PC-3 (cell line): ENCODE results near the gene SEMA4C. TPM values are rescaled to one million over a fixed set of nuclear protein-coding genes. Genes with fewer than 3 reads are reported as not detected.

Experiments used
- ATAC-seq: fragments of 200-7000 bp; cut with Tn5 transposase; 2 replicates; pipeline ENCODE4 v1.9.1; 2020; ENCODE audit warnings: mild to moderate bottlenecking, moderate library complexity
- BruUV-seq: library from RNA; stranded (reverse); fragments of 400-500 nt; replicated peaks from 2 replicates; lab custom pipeline; 2021; lab: Mats Ljungman, UMichigan
- CTCF ChIA-PET: fragments of 300-600 bp; sonication (Branson Sonifier 250); formaldehyde crosslinking; loops from one replicate; lab custom pipeline; 2022; ENCODE audit warnings: antibody characterized with exemption; lab: Charles Lee
- POLR2A ChIA-PET: fragments of 300-600 bp; sonication (Branson Sonifier 250); formaldehyde crosslinking; loops from one replicate; lab custom pipeline; 2022; ENCODE audit warnings: antibody characterized with exemption; ENCODE audit not compliant: unreplicated experiment; lab: Charles Lee
- DNase-seq: peaks from one replicate; pipeline ENCODE4 v3.0.0-alpha.2; 2015
- H2AFZ ChIP-seq: fragments of 300-600 bp; sonication (generic); 2 replicates; pipeline ENCODE4 v1.6.0; 2016; ENCODE audit warnings: antibody characterized with exemption, low read length
- H3F3A ChIP-seq: fragments of 300-600 bp; sonication (generic); one replicate; pipeline ENCODE4 v1.6.0; 2017; ENCODE audit warnings: antibody characterized with exemption, low read length, control low read depth, mild to moderate bottlenecking; ENCODE audit not compliant: unreplicated experiment
- H3K27ac ChIP-seq: fragments of 300-600 bp; sonication (generic); 2 replicates; pipeline ENCODE4 v1.5.1; 2016; ENCODE audit warnings: mild to moderate bottlenecking, low read length
- H3K27me3 ChIP-seq: fragments of 300-600 bp; sonication (generic); 2 replicates; pipeline ENCODE4 v1.6.1; 2016; ENCODE audit warnings: low read length, mixed read lengths
- H3K36me3 ChIP-seq: fragments of 300-600 bp; sonication (generic); 2 replicates; pipeline ENCODE4 v1.6.1; 2016; ENCODE audit warnings: low read depth, mixed run types, low read length, mixed read lengths
- H3K4me1 ChIP-seq: fragments of 300-600 bp; sonication (generic); 2 replicates; pipeline ENCODE4 v1.5.1; 2016; ENCODE audit warnings: low read length; ENCODE audit not compliant: insufficient read depth
- H3K4me2 ChIP-seq: fragments of 300-600 bp; sonication (generic); 2 replicates; pipeline ENCODE4 v1.6.0; 2016; ENCODE audit warnings: low read length
- H3K4me3 ChIP-seq: fragments of 300-600 bp; sonication (generic); 2 replicates; pipeline ENCODE4 v1.5.1; 2016; ENCODE audit warnings: mild to moderate bottlenecking, low read length, mixed read lengths
- H3K79me2 ChIP-seq: fragments of 300-600 bp; sonication (generic); 2 replicates; pipeline ENCODE4 v1.6.1; 2017; ENCODE audit warnings: low read length, mixed read lengths
- H3K9ac ChIP-seq: fragments of 300-600 bp; sonication (generic); 2 replicates; pipeline ENCODE4 v1.6.0; 2016; ENCODE audit warnings: mild to moderate bottlenecking, low read length
- H3K9me2 ChIP-seq: fragments of 300-600 bp; sonication (generic); replicated peaks from 2 replicates; pipeline ENCODE4 v1.6.1; 2016; ENCODE audit warnings: mixed run types, low read length, mixed read lengths
- H3K9me3 ChIP-seq: fragments of 300-600 bp; sonication (generic); 2 replicates; pipeline ENCODE4 v1.6.1; 2016; ENCODE audit warnings: low read length, mixed read lengths
- H4K20me1 ChIP-seq: fragments of 300-600 bp; sonication (generic); 2 replicates; pipeline ENCODE4 v1.6.1; 2016; ENCODE audit warnings: low read length, mixed read lengths
- EZH2 ChIP-seq: fragments of 300-600 bp; sonication (generic); IDR thresholded peaks from one replicate; pipeline ENCODE4 v1.6.1; 2017; ENCODE audit warnings: antibody characterized with exemption, mild to moderate bottlenecking, low read length; ENCODE audit not compliant: unreplicated experiment
- EZH2phosphoT487 ChIP-seq: fragments of 300-600 bp; sonication (generic); IDR thresholded peaks from 2 replicates; pipeline ENCODE4 v1.6.1; 2018; ENCODE audit warnings: mild to moderate bottlenecking, antibody characterized with exemption, low read length, borderline replicate concordance
- intact Hi-C: fragments of 100-400 bp; cut with micrococcal nuclease; formaldehyde crosslinking; loops from 2 replicates; pipeline ENCODE4 v1.9.0; 2023
- total RNA-seq: library from RNA; depleted of rRNA; stranded (reverse); fragments of >200 nt; gene quantifications from 2 replicates; pipeline ENCODE4 v1.2.3, GENCODE V29; 2014
- TF ChIP-seq, protein P1 (sequence below): fragments of 300-600 bp; sonication (generic); conservative IDR thresholded peaks from 2 replicates; pipeline ENCODE4 v1.5.1; 2017; ENCODE audit warnings: antibody characterized with exemption, low read depth, mild to moderate bottlenecking, low read length

SEMA4C gene
- total RNA-seq, 1 experiment from 2014 or later, result 20.6 TPM

DNA sequence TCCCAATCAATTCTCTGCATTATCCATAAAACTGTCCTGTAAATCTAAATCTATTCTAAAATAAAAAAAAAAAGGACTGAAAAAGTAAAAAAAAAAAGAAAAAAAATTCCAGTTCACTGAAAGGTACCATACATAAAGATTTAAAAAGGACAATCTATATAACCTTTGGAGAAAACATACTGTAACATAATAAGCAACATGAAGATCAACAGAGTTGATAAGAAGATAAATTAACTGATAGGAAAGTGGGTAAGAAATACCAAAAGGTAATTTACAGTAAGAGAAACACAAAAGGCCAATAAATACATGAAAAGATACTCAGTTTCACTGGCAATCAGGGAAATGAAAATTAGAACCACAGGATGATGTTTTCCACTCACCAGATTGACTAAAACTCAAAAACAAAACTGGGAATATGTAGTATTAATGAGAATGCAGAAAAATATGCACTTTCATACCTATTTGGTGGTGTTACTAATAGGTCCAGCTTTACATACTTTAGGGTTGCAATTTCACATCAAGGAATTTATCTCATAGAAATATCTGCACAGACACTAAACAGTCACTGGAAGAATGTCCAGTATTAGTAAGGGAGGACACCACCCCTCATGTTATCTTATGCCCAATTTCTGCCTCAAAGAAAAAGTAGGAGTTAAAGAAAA is 48.3 kb upstream of the SEMA4C start:
- no peak overlapping the region for H2AFZ ChIP-seq
- H3K9ac ChIP-seq, result no peak overlapping the region
- ChIA-PET POLR2A (no interaction called here), CTCF (no interaction called here)
- intact Hi-C loops, result loop anchor here (5.0 kb wide), 1 partner anchor 61 kb away; the partner anchor contains the start of gene ANKRD39
- H3K9me3 ChIP-seq, result no peaks in the 10 kb centered on the region
- no peaks in the 10 kb centered on the region for H3K9me2 ChIP-seq
- DNase-seq, result no peak
- no peaks in the 10 kb centered on the region for H3K79me2 ChIP-seq
- no peak for ATAC-seq
- BruUV-seq, result no TSS peak
- no peaks in the 10 kb centered on the region for H3K36me3 ChIP-seq
- TF ChIP-seq EZH2 (no peak), EZH2phosphoT487 (no peak)
- TF ChIP-seq, protein P1, sequence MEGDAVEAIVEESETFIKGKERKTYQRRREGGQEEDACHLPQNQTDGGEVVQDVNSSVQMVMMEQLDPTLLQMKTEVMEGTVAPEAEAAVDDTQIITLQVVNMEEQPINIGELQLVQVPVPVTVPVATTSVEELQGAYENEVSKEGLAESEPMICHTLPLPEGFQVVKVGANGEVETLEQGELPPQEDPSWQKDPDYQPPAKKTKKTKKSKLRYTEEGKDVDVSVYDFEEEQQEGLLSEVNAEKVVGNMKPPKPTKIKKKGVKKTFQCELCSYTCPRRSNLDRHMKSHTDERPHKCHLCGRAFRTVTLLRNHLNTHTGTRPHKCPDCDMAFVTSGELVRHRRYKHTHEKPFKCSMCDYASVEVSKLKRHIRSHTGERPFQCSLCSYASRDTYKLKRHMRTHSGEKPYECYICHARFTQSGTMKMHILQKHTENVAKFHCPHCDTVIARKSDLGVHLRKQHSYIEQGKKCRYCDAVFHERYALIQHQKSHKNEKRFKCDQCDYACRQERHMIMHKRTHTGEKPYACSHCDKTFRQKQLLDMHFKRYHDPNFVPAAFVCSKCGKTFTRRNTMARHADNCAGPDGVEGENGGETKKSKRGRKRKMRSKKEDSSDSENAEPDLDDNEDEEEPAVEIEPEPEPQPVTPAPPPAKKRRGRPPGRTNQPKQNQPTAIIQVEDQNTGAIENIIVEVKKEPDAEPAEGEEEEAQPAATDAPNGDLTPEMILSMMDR, result no peak
- H4K20me1 ChIP-seq, result no peaks in the 10 kb centered on the region
- no peak overlapping the region for H3K27ac ChIP-seq
- H3F3A ChIP-seq, result no peaks in the 10 kb centered on the region
- H3K4me2 ChIP-seq, result no peak overlapping the region
- H3K4me1 ChIP-seq, result peaks cover 20% of the 10 kb centered on the region
- no peak overlapping the region for H3K4me3 ChIP-seq
- no peaks in the 10 kb centered on the region for H3K27me3 ChIP-seq

DNA sequence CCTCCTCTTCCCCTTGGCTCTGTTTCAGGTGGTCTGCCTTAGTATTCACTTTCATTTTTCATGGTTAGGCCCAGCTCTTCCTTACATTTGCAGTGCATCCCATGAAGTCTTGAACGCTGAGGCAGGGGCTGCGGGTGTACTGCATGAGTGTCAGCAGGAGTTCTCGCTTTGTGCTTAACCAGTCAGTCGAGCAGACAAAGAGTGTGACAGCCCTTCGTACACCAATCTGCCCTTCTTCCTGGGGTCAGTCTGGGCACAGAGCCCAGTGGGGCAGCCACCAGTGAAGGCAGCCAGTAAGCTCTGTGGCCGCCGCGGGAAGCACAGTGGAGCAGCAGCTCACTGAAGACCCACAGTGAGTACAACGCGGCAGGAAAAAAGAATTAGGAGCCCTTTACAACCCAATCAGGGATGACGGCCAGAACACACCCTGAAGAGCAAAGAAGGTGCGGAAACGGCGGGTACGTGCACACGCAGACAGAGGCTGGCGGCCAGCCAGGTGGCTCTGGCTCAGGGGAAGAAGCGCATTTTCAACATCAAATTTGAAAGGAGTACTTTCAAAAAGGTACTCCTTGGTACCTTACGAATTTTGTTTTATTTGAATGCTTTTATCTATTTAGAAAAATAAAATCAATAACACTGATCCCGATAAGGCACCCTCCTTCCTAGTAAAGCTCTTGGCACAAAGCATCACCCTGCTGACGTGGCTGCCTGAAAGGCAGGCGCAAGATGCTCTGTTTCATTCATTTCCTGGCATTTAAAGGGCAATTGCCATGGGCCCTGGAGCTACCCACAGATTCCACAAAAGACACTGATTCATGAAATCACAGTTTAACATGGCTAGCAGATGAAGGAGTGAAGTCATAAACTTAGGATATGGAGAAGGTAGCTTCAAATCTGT is 47.0 kb upstream of the SEMA4C start:
- Histone ChIP-seq H2AFZ (no peak overlapping the region; the same call in 1 of the 2 replicates), H4K20me1 (no peaks in the 10 kb centered on the region), H3K9ac (no peak overlapping the region), H3K4me3 (0 out of 2 replicates have a peak overlapping the region, but pooled peaks have one; percentile 19), H3K79me2 (no peaks in the 10 kb centered on the region), H3K36me3 (no peaks in the 10 kb centered on the region), H3K4me2 (peak overlapping the region; percentile 51), H3K27ac (no peak overlapping the region), H3F3A (no peaks in the 10 kb centered on the region), H3K9me2 (no peaks in the 10 kb centered on the region), H3K4me1 (peaks cover 20% of the 10 kb centered on the region), H3K27me3 (no peaks in the 10 kb centered on the region), H3K9me3 (no peaks in the 10 kb centered on the region)
- DNase-seq (peak; percentile 43), ATAC-seq (peak; percentile 11; the same call in 1 of the 2 replicates)
- intact Hi-C loops, result loop anchor here (5.0 kb wide), 1 partner anchor 60 kb away; the partner anchor contains the start of gene ANKRD39
- ChIA-PET CTCF (interaction anchor here (1.1 kb wide), 1 partner anchor 59 kb away, joined by 8 read pairs; the partner anchor contains the start of gene ANKRD39), POLR2A (no interaction called here)
- BruUV-seq, result no TSS peak
- TF ChIP-seq, protein P1, result no peak
- TF ChIP-seq EZH2 (no peak), EZH2phosphoT487 (no peak)
